NCI-H2227 treated with DMSO at 0.1 percent for 48 hours (cell line): ENCODE data around the gene CCDC60.

ENCODE experiments used
- DNase-seq: peaks from one replicate; lab custom pipeline; 2025; lab: John Stamatoyannopoulos, UW

The CCDC60 gene

GRCh38 chr12:119540476-119540875, 205.9 kb downstream of the CCDC60 start:
- DNase-seq: no peak

- DNase-seq: peak; percentile 83
These were observed 210.5 kb downstream of the CCDC60 start for GRCh38 chr12:119544765-119545625.

DNA sequence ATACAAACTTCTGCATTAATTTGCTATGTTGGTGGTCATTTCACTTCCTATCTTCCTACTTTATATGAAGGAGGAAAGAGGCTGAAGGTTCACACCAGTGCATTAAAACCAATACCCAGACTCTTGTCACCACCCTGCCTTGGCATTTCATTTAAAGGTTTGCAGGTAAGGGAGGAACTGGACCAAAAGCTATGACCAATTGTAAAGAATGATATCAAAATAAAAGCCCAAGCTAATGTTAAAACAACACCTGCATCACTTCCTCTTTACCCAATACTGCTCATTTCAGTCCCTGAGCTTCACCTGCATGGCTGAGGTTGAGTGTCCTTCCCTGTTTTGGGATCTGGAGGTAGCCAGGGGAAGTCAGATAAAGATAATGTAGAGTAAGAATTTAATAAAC, 211.8 kb downstream of the CCDC60 start:
- DNase-seq: no peak

- no peak for DNase-seq
These were observed 212.5 kb downstream of the CCDC60 start for GRCh38 chr12:119547001-119547400.

DNA sequence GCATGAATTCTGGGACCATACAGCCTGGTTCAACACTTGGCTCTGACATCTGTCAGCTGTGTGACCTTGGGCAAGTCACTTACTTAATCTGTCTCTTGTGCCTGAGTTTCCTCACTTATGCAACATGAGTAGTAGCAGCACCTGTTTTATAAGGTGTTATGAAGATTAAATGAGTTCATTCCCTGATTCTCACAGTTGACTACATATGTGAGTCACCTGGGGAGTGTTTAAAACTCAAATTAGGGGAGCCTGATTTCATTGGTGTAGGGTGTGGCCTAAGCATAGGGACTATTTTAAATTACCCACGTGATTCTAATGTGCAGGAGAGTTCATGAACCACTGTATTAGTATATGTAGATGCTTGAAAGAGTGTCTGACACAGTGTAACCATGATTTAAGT, 222.3 kb downstream of the CCDC60 start:
- DNase-seq: no peak

DNA sequence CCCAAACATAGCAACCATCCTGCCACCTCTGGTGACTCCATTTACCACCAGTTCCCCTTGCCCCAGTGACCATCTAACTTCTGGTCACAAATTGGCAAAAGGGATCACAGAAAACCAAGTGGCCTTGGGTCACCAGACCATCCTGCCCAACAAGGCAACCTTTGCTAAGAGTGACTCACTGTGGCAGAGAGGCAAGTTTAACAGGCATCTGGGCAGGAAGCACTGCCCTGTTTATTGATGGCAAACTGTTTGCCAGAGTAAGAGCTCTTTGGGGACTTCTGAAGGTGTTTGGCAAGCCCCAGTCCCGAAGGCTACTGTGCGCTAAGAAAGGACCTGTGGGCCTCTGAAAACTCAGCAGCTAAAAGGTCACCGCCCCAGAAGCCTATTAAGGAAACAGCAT, 230.9 kb downstream of the CCDC60 start:
- DNase-seq: no peak

DNA sequence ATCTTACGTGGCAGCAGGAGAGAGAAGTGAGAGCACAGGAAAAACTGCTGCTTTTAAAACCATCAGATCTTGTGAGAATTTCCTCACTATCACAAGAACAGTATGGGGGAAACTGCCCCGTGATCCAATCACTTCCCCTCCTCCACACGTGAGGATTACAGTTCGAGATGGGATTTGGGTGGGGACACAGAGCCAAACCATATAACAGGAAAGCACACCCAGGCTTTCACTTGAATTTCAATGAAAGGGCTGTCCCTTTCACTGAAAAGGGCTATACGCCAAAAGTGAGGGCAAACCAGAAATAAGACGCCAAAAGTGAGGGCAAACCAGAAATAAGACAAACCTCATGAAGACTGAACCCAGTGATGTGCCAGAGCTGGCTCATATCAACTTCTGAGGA, 236.2 kb downstream of the CCDC60 start:
- DNase-seq: no peak

- DNase-seq: no peak
These were observed 238.6 kb downstream of the CCDC60 start for GRCh38 chr12:119573086-119573485.

DNA sequence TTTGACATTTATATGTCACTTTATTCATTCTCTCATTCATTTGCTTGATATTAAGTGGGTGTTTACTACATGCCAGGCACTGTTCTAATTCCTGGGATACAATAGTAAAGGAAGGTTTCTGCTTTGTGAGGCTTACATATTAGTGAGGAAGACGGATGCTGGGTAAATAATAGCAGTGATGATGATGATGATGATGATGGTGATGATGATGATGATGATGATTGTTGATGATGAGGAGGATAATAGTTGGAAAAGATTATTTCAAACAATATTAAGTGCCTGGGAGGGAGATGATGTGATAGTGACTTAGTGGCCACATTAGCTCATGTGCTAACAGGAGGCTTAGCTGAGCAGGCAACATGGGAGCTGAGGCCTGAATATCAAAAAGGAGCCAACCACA, 239.7 kb downstream of the CCDC60 start:
- DNase-seq: no peak

GRCh38 chr12:119576118-119576810, 241.7 kb downstream of the CCDC60 start:
- DNase-seq: peak; percentile 29

DNA sequence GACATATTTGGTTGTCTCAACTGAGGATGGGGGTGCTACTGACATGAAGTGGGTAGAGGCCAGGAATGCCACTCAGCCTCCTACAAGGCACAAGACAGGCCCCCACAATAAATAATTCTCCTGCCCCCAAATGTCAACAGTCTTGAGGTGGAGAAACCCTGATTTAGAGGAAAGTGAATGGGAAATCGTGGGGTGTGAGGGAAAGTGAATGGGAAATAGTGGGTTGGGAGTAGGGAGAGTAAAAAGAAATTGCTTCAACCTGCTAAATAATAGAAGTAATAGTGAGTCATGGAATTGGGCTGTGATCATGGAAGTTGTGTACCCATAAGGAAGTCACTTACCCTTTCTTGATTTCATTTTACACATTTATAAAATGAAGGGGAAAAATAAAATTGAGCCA, 242.4 kb downstream of the CCDC60 start:
- no peak for DNase-seq

GRCh38 chr12:119578112-119578511, 243.6 kb downstream of the CCDC60 start:
- DNase-seq: no peak

DNA sequence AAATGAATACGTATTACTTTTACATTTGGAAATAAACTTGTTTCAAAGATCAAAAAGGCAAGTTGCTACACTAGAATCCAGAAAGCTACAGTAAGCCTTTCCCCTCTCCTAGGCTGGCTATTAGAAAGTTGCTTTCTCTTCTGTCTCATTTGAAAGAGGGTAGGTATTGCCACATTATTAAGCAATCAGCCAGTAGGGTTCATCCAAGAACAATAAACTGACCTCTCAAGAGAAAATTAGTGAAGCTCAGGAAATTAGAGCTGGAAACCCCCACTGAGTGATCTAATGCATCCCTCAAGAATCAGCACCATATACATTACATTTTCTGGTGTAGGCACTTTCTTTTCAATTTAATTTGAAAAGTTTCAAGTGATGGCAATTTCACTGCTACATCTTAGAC, 254.6 kb downstream of the CCDC60 start:
- DNase-seq: no peak

GRCh38 chr12:119589634-119590033, 255.1 kb downstream of the CCDC60 start:
- no peak for DNase-seq
